OCI-M2 (cell line): Measurements from ENCODE around the gene FAM163B.
"Not testable (repeated sequence)": the region's sequence is repeated elsewhere in the genome, so short reads cannot be mapped to it uniquely, and the experiment has no call there.

Source experiments
- DNase-seq: peaks from one replicate; lab custom pipeline; 2025; ENCODE audit not compliant: unreplicated experiment; lab: John Stamatoyannopoulos, UW

Gene FAM163B

DNA sequence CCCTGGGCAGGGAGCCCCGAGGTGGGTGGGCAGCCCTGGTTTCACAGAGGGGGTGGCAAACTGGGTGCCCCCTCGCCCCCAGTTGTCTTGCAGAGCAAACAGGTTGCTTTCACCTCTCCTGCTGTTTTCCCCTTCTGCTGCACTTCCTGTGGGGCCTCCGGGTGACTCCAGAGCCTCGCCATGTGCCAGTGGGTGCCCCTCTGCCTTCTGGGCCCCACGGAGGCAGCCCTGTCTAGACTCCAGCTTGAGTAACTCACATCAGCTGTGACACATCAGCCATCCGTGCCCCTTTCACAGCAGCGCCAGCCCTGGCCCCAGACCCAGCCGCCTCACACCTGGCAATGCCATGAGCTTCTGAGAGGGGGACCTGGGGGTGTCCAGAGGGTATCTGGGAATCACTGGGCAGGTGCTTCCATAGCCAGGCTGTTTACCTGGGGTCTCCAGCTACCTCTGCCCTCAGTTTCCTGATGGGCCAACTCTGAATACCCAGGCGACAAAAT lies 37.7 kb downstream of the FAM163B start:
- no peak for DNase-seq

DNA sequence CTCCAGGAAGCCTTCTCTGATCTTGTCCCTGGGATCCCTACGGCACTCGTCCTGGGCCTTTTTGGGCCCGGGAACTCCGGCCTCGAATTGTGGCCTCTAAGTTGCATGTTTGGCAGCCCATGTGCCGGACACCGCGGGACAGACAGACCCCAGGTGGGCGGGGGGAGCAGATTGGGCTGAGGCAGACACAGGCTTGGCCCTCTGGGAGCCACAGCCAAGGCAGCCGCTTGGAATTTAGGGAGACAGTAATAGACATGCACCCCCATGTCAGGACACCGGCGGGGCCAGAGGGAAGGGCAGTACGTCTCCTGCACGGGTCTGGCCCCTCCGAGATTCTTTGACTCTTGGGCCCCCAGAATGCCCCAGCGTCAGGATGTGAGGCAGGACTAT lies 38.5 kb downstream of the FAM163B start:
- DNase-seq, result no peak

DNA sequence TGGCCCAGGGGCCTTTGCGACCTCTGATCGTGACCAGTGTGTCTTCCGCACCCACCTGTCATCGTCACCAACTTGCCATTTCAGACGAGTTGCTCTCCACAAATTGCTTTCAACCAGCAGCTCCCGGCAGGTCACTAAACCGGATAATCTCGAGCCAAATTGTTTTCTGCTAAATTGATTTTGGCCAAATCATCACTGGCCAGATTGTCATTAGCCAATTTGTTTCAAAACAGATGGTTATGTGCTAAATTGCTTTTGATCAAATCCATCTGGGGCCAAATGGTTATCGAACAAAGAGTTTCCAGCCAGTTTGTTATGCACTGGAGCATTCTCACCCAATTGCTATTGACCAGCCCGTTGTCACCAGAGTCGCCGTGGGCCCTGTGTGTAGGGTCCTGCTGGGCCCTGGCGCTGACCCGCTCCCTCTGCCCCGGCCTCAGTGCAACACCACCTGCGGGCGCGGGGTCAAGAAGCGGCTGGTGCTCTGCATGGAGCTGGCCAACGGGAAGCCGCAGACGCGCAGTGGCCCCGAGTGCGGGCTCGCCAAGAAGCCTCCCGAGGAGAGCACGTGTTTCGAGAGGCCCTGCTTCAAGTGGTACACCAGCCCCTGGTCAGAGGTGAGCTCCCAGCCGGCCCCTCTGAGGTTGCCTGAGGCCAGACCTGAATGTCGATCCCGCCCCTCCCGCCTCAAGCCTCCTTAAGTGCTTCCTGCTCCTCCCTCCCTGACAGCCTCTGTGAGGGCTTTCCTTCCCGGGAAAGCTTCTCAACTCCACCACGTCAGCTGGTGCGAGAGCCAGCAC lies 39.1 kb downstream of the FAM163B start:
- no peak for DNase-seq

DNA sequence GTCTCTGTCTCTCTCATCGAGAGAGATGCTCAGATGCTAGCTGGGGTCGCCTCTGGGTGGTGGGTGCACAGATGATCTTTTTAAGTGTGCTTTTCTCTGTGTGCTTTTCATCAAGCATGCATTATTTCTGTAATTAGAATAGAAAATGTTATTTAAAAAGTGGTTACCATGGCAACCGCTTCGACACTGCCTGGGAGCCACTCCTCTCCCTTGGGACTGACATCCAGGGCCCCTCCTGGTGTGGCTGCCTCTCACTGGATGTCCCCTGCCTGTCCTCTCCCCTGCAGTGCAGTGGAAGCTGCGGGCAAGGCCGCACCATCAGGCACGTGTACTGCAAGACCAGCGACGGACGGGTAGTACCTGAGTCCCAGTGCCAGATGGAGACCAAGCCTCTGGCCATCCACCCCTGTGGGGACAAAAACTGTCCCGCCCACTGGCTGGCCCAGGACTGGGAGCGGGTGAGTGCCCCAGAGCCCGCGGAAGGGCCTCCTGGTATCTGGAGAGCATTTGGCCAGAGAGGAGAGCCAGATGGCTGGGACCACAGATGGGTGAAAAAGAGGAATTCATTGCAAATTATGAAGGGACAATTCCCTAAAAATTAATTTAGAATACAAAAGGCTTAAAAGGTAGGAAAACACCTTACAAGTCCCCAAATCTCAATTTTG lies 39.9 kb downstream of the FAM163B start:
- DNase-seq, result no peak

DNA sequence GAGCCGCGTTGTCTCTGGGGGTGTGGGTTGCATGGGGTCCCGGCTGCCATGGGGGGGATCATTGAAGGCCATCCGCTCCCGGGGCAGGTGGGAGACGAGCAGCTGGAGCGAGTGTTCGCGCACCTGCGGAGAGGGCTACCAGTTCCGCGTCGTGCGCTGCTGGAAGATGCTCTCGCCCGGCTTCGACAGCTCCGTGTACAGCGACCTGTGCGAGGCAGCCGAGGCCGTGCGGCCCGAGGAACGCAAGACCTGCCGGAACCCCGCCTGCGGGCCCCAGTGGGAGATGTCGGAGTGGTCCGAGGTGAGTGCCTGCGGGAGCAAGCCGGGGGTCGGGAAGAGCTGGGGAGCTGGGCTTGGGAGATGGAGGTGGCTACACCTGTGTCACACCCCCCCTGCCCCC lies 41.0 kb downstream of the FAM163B start:
- DNase-seq, result no peak

DNA sequence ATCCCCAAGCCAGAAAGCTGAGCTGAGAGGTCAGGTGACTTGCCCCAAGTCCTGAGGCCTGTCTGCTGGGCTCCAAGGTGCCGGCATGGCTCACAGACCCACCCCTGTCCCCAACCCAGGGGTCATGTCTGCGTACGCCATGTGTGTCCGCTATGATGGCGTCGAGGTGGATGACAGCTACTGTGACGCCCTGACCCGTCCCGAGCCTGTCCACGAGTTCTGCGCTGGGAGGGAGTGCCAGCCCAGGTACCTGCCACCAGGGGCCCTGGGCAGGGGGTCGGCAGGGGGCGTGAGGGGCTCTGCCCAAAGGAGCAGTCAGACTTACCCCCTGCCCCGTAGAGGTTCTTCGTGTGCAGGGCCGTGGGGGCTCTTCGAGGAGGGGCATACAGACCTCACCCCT lies 42.4 kb downstream of the FAM163B start:
- DNase-seq, result no peak

DNA sequence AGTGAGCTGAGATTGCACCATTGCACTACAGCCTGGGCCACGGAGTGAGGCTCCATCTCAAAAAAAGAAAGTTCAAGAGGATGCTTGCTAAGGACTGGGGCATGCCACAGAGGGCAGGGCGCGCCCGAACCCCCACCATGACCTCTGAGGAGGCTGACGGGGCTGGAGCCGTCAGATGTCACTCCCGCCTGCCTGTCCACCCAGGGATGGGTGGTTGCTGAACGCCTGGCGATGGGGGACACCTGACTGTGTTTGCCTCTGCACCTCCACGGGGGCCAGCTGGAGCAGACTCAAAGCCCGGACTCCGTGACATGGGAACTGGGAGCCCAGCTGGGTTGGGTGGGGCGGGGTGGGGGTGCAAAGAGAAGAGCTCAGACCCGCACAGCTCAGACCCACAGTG lies 42.8 kb downstream of the FAM163B start:
- no peak for DNase-seq

DNA sequence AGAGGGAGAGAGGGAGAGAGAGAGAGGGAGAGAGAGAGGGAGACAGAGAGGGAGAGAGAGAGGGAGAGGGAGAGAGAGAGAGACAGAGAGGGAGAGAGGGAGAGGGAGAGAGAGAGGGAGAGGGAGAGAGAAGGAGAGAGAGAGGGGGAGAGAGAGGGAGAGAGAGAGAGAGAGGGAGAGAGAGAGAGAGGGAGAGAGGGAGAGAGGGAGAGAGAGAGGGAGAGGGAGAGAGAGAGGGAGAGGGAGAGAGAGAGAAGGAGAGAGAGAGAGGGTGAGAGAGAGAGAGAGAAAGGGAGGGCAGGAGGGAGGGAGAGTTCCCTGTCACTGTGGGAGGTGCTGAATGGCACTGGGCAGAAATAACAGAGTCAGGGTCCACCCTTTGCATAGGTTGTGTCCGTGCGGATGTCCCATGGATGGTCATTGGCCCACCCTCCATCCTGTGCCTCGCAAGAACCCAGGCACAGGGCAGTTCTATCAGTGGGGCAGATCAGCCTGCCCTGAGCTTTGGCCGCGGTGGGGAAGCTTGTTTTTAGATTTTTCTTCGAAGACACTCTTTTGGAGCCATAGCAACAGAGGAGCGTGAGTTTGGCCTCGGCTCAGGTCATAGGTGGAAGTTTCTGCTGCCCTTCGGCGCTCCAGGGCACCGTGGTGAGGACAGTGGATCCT lies 44.6 kb downstream of the FAM163B start:
- no peak for DNase-seq

DNA sequence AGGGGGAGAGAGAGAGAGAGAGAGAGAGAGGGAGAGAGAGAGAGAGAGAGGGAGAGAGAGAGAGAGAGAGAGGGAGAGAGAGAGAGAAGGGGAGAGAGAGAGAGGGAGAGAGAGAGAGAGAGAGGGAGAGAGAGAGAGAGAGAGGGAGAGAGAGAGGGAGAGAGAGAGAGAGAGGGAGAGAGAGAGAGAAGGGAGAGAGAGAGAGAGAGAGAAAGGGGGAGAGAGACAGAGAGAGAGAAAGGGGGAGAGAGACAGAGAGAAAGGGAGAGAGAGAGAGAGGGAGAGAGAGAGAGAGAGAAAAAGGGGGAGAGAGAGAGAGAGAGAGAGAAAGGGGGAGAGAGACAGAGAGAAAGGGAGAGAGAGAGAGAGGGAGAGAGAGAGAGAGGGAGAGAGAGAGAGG lies 45.4 kb downstream of the FAM163B start:
- DNase-seq, result not testable (repeated sequence)

DNA sequence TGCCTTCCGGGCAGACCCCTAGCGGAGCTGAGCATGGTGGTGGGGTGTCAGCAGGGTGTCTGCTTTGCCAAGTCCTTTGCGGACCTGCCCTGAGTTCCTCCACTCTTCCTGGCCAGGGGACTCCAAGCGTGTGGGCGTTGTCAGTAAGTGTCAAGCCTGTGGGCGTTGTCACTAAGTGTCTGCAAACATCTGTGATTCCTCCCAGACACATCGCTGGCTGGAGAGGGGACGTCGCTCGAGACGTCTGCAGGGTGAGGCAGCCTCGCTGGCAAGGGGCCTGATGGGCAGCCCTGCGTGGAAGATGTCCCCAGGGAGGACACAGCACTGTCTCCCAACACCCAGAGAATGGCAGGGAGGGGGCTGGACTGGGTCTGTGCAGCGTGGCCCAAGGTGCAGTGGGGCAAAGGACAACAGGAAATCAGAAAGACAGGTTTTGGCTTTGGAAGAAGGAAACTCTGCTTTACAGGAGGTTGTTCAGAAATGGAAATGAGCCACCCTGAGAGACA lies 45.8 kb downstream of the FAM163B start:
- no peak for DNase-seq

DNA sequence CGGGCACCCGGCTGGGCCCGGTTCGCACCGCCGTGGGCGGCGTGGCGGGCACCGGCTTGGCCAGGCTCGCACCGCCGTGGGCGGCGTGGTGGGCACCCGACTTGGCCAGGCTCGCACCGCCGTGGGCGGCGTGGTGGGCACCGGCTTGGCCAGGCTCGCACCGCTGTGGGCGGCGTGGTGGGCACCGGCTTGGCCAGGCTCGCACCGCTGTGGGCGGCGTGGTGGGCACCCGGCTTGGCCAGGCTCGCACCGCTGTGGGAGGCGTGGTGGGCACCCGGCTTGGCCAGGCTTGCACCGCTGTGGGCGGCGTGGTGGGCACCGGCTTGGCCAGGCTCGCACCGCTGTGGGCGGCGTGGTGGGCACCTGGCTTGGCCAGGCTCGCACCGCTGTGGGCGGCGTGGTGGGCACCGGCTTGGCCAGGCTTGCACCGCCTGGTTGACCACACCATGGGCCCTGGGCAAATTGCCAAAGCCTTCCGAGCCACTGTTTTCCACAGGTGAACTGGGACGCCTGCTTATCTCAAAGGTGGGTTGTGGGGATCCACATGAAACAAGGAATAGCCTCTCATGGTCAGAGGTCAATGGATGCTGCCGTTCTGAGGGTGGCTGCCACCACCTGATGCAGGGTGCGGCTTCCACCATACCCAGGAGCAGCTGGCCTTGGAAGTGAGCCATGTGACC lies 46.4 kb downstream of the FAM163B start:
- no peak for DNase-seq

DNA sequence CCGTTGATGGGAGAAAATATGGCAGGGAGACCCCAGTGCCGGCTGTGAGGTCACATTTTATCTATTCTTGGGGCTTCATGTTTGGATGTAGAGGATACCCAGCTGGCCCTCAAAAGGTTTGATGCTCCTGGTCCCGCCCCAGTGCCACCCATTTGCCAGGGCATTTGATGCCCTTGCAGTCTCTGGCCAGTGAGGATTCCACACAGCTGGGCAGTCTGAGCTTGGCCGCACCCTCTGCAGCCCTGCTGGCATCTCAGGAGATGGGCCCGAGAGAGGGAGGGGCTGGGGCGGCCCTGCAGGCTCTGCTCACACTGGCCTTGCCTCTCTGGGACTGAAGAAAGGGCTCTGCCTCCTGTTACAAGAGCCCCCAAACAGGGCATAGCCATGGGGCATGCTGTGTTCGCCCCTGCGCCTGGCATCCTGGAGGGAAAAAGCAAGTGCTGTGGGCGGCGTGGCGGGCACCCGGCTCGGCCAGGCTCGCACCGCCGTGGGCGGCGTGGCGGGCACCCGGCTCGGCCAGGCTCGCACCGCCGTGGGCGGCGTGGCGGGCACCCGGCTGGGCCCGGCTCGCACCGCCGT lies 47.1 kb downstream of the FAM163B start:
- no peak for DNase-seq

DNA sequence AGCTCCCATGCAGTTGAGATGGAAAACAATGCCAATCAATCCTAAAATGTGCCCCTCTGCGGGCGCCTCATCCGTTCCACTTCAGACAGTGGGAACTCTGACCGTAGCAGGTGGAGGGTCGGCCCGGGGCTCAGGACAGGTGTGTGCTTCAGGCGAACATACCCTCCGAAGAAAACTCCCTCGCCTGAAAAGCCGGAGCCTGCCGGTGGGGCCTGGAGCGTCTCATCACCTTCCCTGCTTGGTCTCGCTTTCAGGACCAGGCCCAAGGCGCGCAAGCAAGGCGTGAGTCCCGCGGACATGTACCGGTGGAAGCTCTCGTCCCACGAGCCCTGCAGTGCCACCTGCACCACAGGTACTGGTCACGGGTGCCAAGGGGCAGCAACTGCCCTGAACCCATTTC lies 48.2 kb downstream of the FAM163B start:
- no peak for DNase-seq

DNA sequence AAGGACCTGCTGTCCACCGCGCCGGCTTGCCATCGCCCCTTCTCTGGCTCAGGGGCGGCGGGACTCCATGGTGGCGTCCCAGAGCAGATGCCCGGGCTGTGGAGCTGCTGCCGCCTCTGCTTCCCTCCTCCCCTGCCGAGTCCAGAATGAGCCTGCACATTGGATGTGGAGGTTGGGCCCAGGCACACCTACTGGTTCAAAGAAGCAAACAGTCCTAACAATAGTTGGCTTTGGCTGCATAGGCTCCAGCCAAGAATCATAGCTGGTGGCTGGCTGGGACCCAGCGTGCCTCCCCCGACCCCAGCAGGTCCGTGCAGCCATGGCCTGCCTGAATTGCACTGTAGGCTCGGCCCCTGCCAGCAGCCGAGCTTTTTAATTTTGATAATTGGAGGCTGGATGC lies 48.9 kb downstream of the FAM163B start:
- DNase-seq, result no peak

DNA sequence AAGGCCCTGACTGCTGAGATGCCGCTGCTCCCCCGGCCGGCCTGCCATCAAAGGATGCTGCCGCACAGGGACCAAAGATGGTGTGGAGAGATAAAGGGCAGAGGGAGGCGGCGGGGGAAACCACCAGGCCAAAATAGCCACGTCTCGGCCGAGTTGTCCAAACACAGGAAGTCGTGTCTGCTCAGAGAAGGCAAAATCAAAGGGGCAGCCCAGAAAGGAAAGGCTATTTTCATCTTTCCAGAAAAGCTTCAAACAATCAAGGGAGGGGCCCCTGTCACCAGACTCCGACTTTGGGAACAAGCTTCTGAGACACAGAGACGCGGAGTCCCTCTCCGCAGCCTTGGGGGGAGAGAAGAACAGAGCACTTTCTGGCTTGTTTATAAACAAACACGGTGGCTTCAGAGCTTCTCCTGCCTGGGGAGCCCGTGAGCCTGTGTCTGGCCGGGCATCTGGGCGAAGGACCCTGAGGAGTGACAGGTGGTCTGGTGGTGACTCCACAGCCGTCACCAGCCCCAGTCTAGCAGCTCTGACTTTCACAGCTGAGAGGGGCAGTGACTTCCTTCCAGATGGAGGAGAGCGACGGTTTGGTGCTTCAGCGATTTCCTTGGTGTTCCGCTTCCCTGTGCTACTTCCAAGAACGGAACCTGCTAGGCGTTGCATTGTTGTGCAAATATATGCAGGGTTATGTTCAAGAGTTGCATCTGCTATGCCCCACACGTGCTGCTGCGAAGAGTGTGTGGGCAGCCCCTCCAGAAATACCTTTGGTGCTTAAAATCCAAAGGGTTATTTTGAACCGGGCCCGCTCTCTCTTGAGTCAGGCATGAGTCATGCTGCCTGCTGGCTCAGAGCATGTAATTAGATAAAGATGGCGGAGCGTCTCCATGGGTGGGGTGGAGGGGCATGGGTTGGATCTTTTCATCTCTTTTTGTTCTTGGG lies 50.7 kb downstream of the FAM163B start:
- no peak for DNase-seq

DNA sequence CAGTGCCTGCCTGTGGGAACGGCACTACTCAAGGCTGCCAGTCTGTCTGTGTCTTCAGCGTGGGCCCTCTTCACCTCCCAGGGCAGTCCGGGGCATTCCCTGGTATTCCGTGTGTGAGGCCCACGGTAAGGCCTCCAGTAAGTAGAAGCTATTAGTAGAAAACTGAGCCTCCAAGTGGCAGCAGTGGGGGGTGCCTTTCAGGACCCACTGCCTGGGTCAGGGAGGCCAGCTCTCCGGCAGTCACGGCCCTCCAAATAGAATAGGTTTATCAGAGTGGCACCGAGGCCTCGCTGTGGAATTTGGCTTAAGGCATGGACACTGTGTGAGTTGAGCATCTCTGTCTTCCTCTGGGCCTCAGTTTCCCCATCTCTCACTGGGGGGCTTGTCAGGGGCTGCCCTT lies 51.6 kb downstream of the FAM163B start:
- no peak for DNase-seq

DNA sequence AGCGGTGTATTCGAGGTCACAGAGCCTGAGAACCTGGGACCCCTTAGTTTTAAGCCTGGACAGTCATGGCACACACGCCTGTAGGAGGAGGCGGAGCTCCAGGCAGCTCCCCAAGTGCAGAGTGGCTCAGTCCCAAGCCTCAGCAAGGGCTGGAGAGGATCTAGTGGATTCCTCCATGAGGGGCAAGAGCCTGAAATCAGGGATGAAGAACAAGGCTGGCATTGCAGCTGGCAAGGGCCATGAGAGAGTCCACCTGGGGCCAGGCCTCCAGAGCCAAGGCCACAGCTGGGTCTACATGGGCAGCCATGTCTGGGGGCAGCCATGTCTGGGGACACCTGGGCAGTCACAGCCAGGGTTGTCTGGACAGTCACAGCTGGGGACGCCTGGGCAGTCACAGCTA lies 52.8 kb downstream of the FAM163B start:
- DNase-seq, result no peak

DNA sequence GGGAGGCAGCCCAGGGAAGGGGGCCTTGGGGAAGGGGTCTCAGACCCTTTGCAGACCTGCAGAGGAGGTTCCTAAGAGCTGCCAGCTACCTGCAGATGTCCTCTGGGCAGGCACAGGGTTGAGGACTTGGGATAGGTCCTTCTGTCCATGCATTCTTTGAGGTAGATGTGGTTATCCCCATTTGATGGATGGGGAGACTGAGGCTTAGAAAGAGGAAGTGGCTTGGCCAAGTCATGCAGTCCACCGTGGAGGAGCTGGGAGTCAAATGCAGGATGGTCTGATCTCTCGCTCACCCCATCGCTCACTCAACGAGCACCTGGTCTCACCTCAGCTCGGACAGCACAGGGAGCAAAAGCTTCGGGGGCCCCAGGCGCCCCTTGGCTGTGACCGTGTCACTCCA lies 54.5 kb downstream of the FAM163B start:
- no peak for DNase-seq

DNA sequence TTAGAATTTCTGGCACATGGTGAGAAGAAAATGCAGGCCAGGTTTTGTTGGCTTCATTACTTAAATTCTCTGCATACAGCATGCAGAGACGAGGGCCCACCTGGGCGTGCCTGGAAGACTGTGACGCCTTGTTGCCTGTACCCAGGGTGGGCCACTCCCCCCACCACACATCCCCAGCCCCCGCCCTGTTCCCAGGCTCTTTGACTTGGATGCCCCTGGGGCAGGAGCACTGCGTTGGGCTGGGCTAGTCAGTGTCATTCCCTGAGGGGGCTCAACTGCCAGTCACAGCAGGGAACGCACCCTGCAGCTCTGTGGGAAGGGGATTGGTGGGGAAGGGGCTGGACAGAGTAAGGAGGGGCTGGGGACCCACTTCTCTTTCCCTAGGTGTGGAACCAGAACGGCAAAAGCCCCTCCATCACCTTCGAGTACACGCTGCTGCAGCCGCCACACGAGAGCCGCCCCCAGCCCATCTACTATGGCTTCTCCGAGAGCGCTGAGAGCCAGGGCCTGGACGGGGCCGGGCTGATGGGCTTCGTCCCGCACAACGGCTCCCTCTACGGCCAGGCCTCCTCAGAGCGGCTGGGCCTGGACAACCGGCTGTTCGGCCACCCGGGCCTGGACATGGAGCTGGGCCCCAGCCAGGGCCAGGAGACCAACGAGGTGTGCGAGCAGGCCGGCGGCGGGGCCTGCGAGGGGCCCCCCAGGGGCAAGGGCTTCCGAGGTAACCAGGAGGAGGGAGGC lies 55.0 kb downstream of the FAM163B start:
- no peak for DNase-seq
